IMR-90 (cell line): Measurements from ENCODE around the gene SLIT1. TPM values are rescaled to one million over a fixed set of nuclear protein-coding genes. Genes with fewer than 3 reads are reported as not detected.

ENCODE experiments used
- ATAC-seq: fragments of 200-7000 bp; cut with Tn5 transposase; 2 replicates; pipeline ENCODE4 v1.9.1; 2020; ENCODE audit warnings: low read depth, mild to moderate bottlenecking, moderate library complexity
- BruUV-seq: library from RNA; stranded (reverse); fragments of 400-500 nt; replicated peaks from 2 replicates; lab custom pipeline; 2021; lab: Mats Ljungman, UMichigan
- CTCF ChIA-PET: fragments of 300-600 bp; formaldehyde crosslinking; extraction: SDS; loops from one replicate; lab custom pipeline; 2021; ENCODE audit warnings: antibody characterized with exemption; lab: Yijun Ruan, JAX
- POLR2A ChIA-PET: fragments of 300-600 bp; sonication (Branson Sonifier 250); formaldehyde crosslinking; loops from one replicate; lab custom pipeline; 2022; ENCODE audit warnings: antibody characterized with exemption; ENCODE audit not compliant: unreplicated experiment; lab: Charles Lee
- DNase-seq: peaks from one replicate; pipeline ENCODE4 v3.0.0; 2013
- H2AFZ ChIP-seq: replicated peaks from 2 replicates; pipeline ENCODE3; 2013; ENCODE audit warnings: low read length, mild to moderate bottlenecking; ENCODE audit not compliant: poor library complexity
- H2AK5ac ChIP-seq: 2 replicates; pipeline ENCODE4 v1.6.1; 2013; ENCODE audit warnings: low read depth, low read length, inconsistent platforms
- H2AK9ac ChIP-seq: replicated peaks from 2 replicates; pipeline ENCODE3; 2013; ENCODE audit warnings: mild to moderate bottlenecking, low read depth, low read length, moderate library complexity; ENCODE audit not compliant: poor library complexity
- H2BK120ac ChIP-seq: 2 replicates; pipeline ENCODE4 v1.6.1; 2013; ENCODE audit warnings: low read depth, low read length, inconsistent platforms
- H2BK15ac ChIP-seq: 3 replicates; pipeline ENCODE4 v1.6.1; 2013; ENCODE audit warnings: low read depth, low read length, inconsistent platforms
- H2BK20ac ChIP-seq: 2 replicates; pipeline ENCODE4 v1.6.1; 2013; ENCODE audit warnings: low read depth, mild to moderate bottlenecking, inconsistent platforms, low read length, moderate library complexity
- H2BK5ac ChIP-seq: 2 replicates; pipeline ENCODE4 v1.6.1; 2013; ENCODE audit warnings: mild to moderate bottlenecking, low read depth, low read length, inconsistent platforms; ENCODE audit not compliant: poor library complexity, severe bottlenecking
- H3K14ac ChIP-seq: replicated peaks from 2 replicates; pipeline ENCODE4 v1.6.1; 2013; ENCODE audit warnings: low read depth, low read length, inconsistent platforms
- H3K18ac ChIP-seq: 2 replicates; pipeline ENCODE4 v1.6.1; 2013; ENCODE audit warnings: low read depth, low read length, control low read depth
- H3K23ac ChIP-seq: 2 replicates; pipeline ENCODE4 v1.6.1; 2013; ENCODE audit warnings: low read depth, low read length, inconsistent platforms
- H3K27ac ChIP-seq: 2 replicates; pipeline ENCODE4 v1.5.1; 2013; ENCODE audit warnings: mild to moderate bottlenecking, control low read depth, low read length; ENCODE audit not compliant: insufficient read depth
- H3K27me3 ChIP-seq: 2 replicates; pipeline ENCODE4 v1.6.1; 2013; ENCODE audit warnings: low read length; ENCODE audit not compliant: control insufficient read depth, insufficient read depth
- H3K36me3 ChIP-seq: 2 replicates; pipeline ENCODE4 v1.6.1; 2013; ENCODE audit warnings: low read length, mixed read lengths; ENCODE audit not compliant: control insufficient read depth, insufficient read depth
- H3K4ac ChIP-seq: 2 replicates; pipeline ENCODE4 v1.6.1; 2013; ENCODE audit warnings: low read depth, low read length, inconsistent platforms
- H3K4me1 ChIP-seq: 2 replicates; pipeline ENCODE4 v1.6.1; 2013; ENCODE audit warnings: low read length, mixed read lengths; ENCODE audit not compliant: control insufficient read depth, insufficient read depth
- H3K4me2 ChIP-seq: 2 replicates; pipeline ENCODE4 v1.6.1; 2013; ENCODE audit warnings: low read depth, mild to moderate bottlenecking, control low read depth, low read length, moderate library complexity
- H3K4me3 ChIP-seq: 2 replicates; pipeline ENCODE4 v1.5.1; 2013; ENCODE audit warnings: low read depth, mild to moderate bottlenecking, control low read depth, low read length, moderate library complexity; ENCODE audit not compliant: insufficient read depth
- H3K56ac ChIP-seq: 2 replicates; pipeline ENCODE4 v1.6.1; 2013; ENCODE audit warnings: low read length, inconsistent platforms; ENCODE audit not compliant: insufficient read depth; ENCODE audit errors: extremely low read depth
- H3K79me1 ChIP-seq, 2 experiments: 2 replicates each; pipeline ENCODE4 v1.6.1; 2013; ENCODE audit warnings: low read length in 2 of 2, inconsistent platforms in 1 of 2, low read depth in 1 of 2
- H3K9ac ChIP-seq: 2 replicates; pipeline ENCODE4 v1.6.1; 2013; ENCODE audit warnings: low read depth, low read length, control low read depth
- H3K9me1 ChIP-seq: 2 replicates; pipeline ENCODE4 v1.6.1; 2013; ENCODE audit warnings: low read length, inconsistent platforms; ENCODE audit not compliant: insufficient read depth
- H3K9me3 ChIP-seq: 2 replicates; pipeline ENCODE4 v1.6.1; 2013; ENCODE audit warnings: low read length; ENCODE audit not compliant: control insufficient read depth, insufficient read depth
- H4K20me1 ChIP-seq: 2 replicates; pipeline ENCODE4 v1.6.1; 2013; ENCODE audit warnings: low read length, inconsistent platforms; ENCODE audit not compliant: insufficient read depth
- H4K5ac ChIP-seq: 2 replicates; pipeline ENCODE4 v1.6.1; 2013; ENCODE audit warnings: mild to moderate bottlenecking, low read depth, low read length, control low read depth
- H4K8ac ChIP-seq, 2 experiments: 2 replicates each; pipeline ENCODE4 v1.6.1; 2013; ENCODE audit warnings: low read depth in 2 of 2, low read length in 2 of 2, control low read depth in 1 of 2, inconsistent platforms in 1 of 2
- H4K91ac ChIP-seq: 2 replicates; pipeline ENCODE4 v1.6.1; 2013; ENCODE audit warnings: low read depth, low read length, inconsistent platforms; ENCODE audit not compliant: insufficient read depth
- CEBPB ChIP-seq: IDR thresholded peaks from 2 replicates; pipeline ENCODE4 v1.6.1; 2012; ENCODE audit warnings: low read depth, low read length, improper control_type of control experiment
- MAFK ChIP-seq: IDR thresholded peaks from 2 replicates; pipeline ENCODE4 v1.6.1; 2012; ENCODE audit warnings: low read depth, low read length, improper control_type of control experiment
- SMC3 ChIP-seq: fragments of 150-350 bp; IDR thresholded peaks from 2 replicates; pipeline ENCODE4 v1.6.1; 2016; ENCODE audit warnings: low read depth, mild to moderate bottlenecking, antibody characterized with exemption, low read length, moderate library complexity
- WGBS, 2 experiments: methylation state at CpG; one replicate each; pipeline versions ENCODE4 v1.1.5 to v1.1.7; 2013; ENCODE audit warnings: missing lambda C conversion rate in 2 of 2; ENCODE audit not compliant: insufficient read length in 1 of 2; ENCODE audit errors: extremely low coverage in 2 of 2; 5-methylcytosine and 5-hydroxymethylcytosine counted together
- dilution Hi-C: fragments of 300-500 bp; cut with HindIII; formaldehyde crosslinking; loops from one replicate; pipeline ENCODE4 v1.14.3; 2018; ENCODE audit warnings: low sequenced_read_pairs; ENCODE audit not compliant: unreplicated experiment
- in situ Hi-C: fragments of 300-500 bp; cut with MboI; formaldehyde crosslinking; loops from 3 replicates; pipeline ENCODE4 v1.14.3; 2019; ENCODE audit warnings: low sequenced_read_pairs, inconsistent platforms, mixed read lengths
- intact Hi-C: fragments of 100-400 bp; cut with micrococcal nuclease; formaldehyde crosslinking; loops from 2 replicates; pipeline ENCODE4 v1.10.0; 2022
- polyA plus RNA-seq, 3 experiments: library from polyadenylated mRNA; depleted of rRNA; stranded (reverse); fragments of >200 nt; gene quantifications; 2 replicates each; pipeline ENCODE4 v1.2.3, GENCODE V29; 2012; ENCODE audit warnings: low replicate concordance in 1 of 3
- total RNA-seq: library from RNA; depleted of rRNA; stranded (reverse); fragments of >200 nt; gene quantifications from 2 replicates; pipeline ENCODE4 v1.2.3, GENCODE V29; 2012

SLIT1 gene
- total and polyA plus RNA-seq, 2 of the 4 experiments (the other 2 are of a cell fraction) = under 0.01 TPM

DNA sequence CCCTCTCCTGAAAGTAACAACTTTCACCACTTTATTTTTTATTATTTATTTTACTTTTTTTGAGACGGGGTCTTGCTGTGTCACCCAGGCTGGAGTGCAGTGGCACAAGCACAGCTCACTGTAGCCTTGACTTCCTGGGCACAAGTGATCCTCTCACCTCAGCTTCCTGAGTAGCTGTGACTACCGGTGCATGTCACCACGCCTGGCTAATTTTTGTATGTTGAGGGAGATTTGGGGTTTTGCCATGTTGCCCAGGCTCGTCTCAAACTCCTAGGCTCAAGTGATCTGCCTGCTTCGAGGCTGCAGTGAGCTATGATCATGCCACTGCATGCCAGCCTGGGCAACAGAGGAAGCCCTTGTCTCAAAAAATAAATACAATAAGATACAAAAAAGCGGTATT is 14.9 kb upstream of the SLIT1 start:
- Histone ChIP-seq H3K9ac (no peak overlapping the region), H4K20me1 (no peaks in the 10 kb centered on the region), H2BK15ac (no peak overlapping the region), H3K4me2 (no peak overlapping the region), H3K18ac (no peak overlapping the region), H2AK9ac (no peak overlapping the region), H3K4ac (no peak overlapping the region), H2BK20ac (no peak overlapping the region), H3K9me3 (no peaks in the 10 kb centered on the region), H3K4me3 (no peak overlapping the region), H3K27me3 (peaks cover 43% of the 10 kb centered on the region), H3K56ac (no peak overlapping the region), H3K14ac (no peak overlapping the region), H2BK120ac (no peak overlapping the region), H3K4me1 (no peaks in the 10 kb centered on the region), H2AFZ (no peak overlapping the region), H3K79me1 (no peaks in the 10 kb centered on the region), H3K36me3 (no peaks in the 10 kb centered on the region), H3K23ac (no peak overlapping the region), H2BK5ac (no peak overlapping the region), H3K27ac (no peak overlapping the region), H2AK5ac (no peak overlapping the region), H4K5ac (no peak overlapping the region), H4K8ac (no peak overlapping the region), H4K91ac (no peak overlapping the region), H3K9me1 (no peaks in the 10 kb centered on the region)
- dilution Hi-C loops = no loop called here
- TF ChIP-seq CEBPB (no peak), SMC3 (no peak), MAFK (no peak)
- DNase-seq (no peak), ATAC-seq (no peak)
- in situ Hi-C loops = loop anchor here (10.0 kb wide), 1 partner anchor 126 kb away; no protein-coding TSS in a partner anchor
- intact Hi-C loops = no loop called here
- POLR2A ChIA-PET = no interaction called here
- CTCF ChIA-PET = interaction anchor here (0.9 to 1.6 kb wide), 2 partner anchors 10 to 128 kb away, joined by 3 to 8 read pairs; no protein-coding TSS in a partner anchor
- no TSS peak for BruUV-seq
- 33% methylated on average over 1 of the region's 6 CpGs; no CpG with 5 or more reads in 1 of the 2 experiments for WGBS, 2 experiments
